ENCODE measurements around the gene GLRX3.

DNA sequence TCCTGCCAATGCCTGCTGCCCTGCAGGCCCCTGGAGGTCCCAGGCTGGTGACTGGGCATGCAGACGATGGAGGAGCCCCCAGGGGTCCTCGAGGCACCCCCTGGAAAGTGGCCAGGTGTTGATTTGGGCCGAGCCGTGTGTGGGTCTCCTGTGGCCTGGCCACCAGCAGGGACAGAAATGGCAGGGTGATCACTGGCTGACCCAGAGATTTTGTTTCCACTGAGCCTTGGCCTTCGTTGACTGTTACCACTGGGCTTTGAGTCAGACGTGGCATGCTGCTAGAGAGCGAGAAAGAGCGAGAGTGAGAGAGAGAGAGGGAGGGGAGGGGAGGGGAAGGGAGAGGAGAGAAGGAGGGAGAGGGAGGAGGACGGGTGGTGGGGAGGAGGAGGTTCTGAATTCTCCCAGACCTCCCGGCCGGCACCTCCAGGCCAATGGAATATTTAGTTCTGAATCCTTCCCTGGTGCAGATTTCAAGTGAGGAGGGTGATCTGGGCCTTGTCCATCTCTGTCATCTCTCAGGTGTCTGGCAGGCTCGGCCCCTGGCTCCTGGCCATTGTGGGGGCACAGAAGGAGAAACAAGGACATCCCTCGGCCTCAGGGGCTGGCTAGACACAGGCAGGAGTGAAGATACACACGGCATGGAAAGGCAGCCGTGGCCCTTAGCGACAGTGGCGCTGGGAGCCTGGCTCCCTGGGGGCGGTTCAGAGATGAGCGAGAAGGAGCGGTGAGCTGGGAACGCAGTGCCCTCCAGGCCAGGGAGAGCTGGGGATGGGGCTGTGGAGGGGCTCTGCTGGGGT lies 58.2 kb downstream of the GLRX3 start:
- TF ChIP-seq NFYB (IDR thresholded peaks at IDR 0.05; ENCODE audit: insufficient read depth, low read depth, low read length) (no peak), FOS (IDR thresholded peaks at IDR 0.05; ENCODE audit: borderline replicate concordance, extremely low read depth, insufficient read length) (no peak), SMC3 (IDR thresholded peaks at IDR 0.05; ENCODE audit: borderline replicate concordance, low read length) (no peak)
- TF ChIP-seq, protein P1, sequence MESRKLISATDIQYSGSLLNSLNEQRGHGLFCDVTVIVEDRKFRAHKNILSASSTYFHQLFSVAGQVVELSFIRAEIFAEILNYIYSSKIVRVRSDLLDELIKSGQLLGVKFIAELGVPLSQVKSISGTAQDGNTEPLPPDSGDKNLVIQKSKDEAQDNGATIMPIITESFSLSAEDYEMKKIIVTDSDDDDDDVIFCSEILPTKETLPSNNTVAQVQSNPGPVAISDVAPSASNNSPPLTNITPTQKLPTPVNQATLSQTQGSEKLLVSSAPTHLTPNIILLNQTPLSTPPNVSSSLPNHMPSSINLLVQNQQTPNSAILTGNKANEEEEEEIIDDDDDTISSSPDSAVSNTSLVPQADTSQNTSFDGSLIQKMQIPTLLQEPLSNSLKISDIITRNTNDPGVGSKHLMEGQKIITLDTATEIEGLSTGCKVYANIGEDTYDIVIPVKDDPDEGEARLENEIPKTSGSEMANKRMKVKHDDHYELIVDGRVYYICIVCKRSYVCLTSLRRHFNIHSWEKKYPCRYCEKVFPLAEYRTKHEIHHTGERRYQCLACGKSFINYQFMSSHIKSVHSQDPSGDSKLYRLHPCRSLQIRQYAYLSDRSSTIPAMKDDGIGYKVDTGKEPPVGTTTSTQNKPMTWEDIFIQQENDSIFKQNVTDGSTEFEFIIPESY (IDR thresholded peaks at IDR 0.05) = no peak
